ENCODE data around the gene TRPM3.

The TRPM3 gene

GRCh38 chr9:70947086-70947485, 174.3 kb downstream of the TRPM3 start:
- no peak for FAIRE-seq

- FAIRE-seq, result no peak
Measured at GRCh38 chr9:70945301-70945700, 176.1 kb downstream of the TRPM3 start.

GRCh38 chr9:70941191-70941590, 180.2 kb downstream of the TRPM3 start:
- FAIRE-seq, result no peak

- FAIRE-seq, result no peak
Measured at GRCh38 chr9:70940605-70941004, 180.8 kb downstream of the TRPM3 start.

GRCh38 chr9:70936536-70936935, 184.9 kb downstream of the TRPM3 start:
- FAIRE-seq, result no peak

GRCh38 chr9:70935856-70936255, 185.6 kb downstream of the TRPM3 start:
- FAIRE-seq, result peak; percentile 48

- FAIRE-seq, result no peak
Measured at GRCh38 chr9:70934642-70935041, 186.8 kb downstream of the TRPM3 start.

GRCh38 chr9:70933321-70933720, 188.1 kb downstream of the TRPM3 start:
- no peak for FAIRE-seq

GRCh38 chr9:70932097-70932496, 189.3 kb downstream of the TRPM3 start:
- FAIRE-seq, result no peak

- no peak for FAIRE-seq
Measured at GRCh38 chr9:70927530-70927929, 193.9 kb downstream of the TRPM3 start.

- FAIRE-seq, result peak; percentile 86
Measured at GRCh38 chr9:70924895-70925547, 196.4 kb downstream of the TRPM3 start.

GRCh38 chr9:70924380-70924779, 197.0 kb downstream of the TRPM3 start:
- FAIRE-seq, result peak; percentile 92

- no peak for FAIRE-seq
Measured at GRCh38 chr9:70923961-70924360, 197.5 kb downstream of the TRPM3 start.

GRCh38 chr9:70921136-70921535, 200.3 kb downstream of the TRPM3 start:
- FAIRE-seq, result no peak

- no peak for FAIRE-seq
Measured at GRCh38 chr9:70917277-70917676, 204.1 kb downstream of the TRPM3 start.

- no peak for FAIRE-seq
Measured at GRCh38 chr9:70911791-70912190, 209.6 kb downstream of the TRPM3 start.

GRCh38 chr9:70910598-70910997, 210.8 kb downstream of the TRPM3 start:
- no peak for FAIRE-seq

- FAIRE-seq, result no peak
Measured at GRCh38 chr9:70902692-70903131, 218.7 kb downstream of the TRPM3 start.

- FAIRE-seq, result no peak
Measured at GRCh38 chr9:70902171-70902570, 219.2 kb downstream of the TRPM3 start.

- no peak for FAIRE-seq
Measured at GRCh38 chr9:70901746-70902145, 219.7 kb downstream of the TRPM3 start.

GRCh38 chr9:70901013-70901412, 220.4 kb downstream of the TRPM3 start:
- no peak for FAIRE-seq

GRCh38 chr9:70893580-70894122, 227.8 kb downstream of the TRPM3 start:
- FAIRE-seq, result no peak

GRCh38 chr9:70888471-70888870, 232.9 kb downstream of the TRPM3 start:
- FAIRE-seq, result no peak

- no peak for FAIRE-seq
Measured at GRCh38 chr9:70887826-70888225, 233.6 kb downstream of the TRPM3 start.

Measured in endometrium (tissue), 2 donors.